Stimulated activated CD8-positive, alpha-beta memory T cell treated with anti-CD3 and anti-CD28 coated beads, Interleukin-4, amount 100 ng/mL, for 4 hours (primary cell): Measurements from ENCODE around the gene MARCHF11.

Source experiments
- DNase-seq, 2 donors: peaks; one replicate each; pipeline ENCODE4 v3.0.0-alpha.2; 2020; ENCODE audit warnings: low read depth in 2 of 2, low spot score in 1 of 2

The MARCHF11 gene

GRCh38 chr5:16179511-16179935 lies at the start of gene MARCHF11:
Gene MARCHF11 (minus strand): TSS chr5:16179791. CDS start chr5:16179575, 216 bp downstream.
- no peak for DNase-seq

- DNase-seq: no peak
Observed at GRCh38 chr5:16225927-16226326, 46.3 kb upstream of the MARCHF11 start.

- no peak for DNase-seq
Observed at GRCh38 chr5:16192311-16192710, 12.7 kb upstream of the MARCHF11 start.

- no peak for DNase-seq
Observed at GRCh38 chr5:16180789-16181082, 1.1 kb upstream of the MARCHF11 start.

GRCh38 chr5:16179936-16180788 lies 571 bp upstream of the MARCHF11 start:
- DNase-seq: no peak

GRCh38 chr5:16178745-16179372 lies 732 bp downstream of the MARCHF11 start:
- no peak for DNase-seq

GRCh38 chr5:16169550-16169949 lies 10.0 kb downstream of the MARCHF11 start:
- no peak for DNase-seq

- DNase-seq: no peak
Observed at GRCh38 chr5:16160706-16161105, 18.9 kb downstream of the MARCHF11 start.

GRCh38 chr5:16159636-16160035 lies 20.0 kb downstream of the MARCHF11 start:
- no peak for DNase-seq

GRCh38 chr5:16156152-16156551 lies 23.4 kb downstream of the MARCHF11 start:
- no peak for DNase-seq

GRCh38 chr5:16152601-16153568 lies 26.7 kb downstream of the MARCHF11 start:
- no peak for DNase-seq

GRCh38 chr5:16149621-16150020 lies 30.0 kb downstream of the MARCHF11 start:
- DNase-seq: no peak

- no peak for DNase-seq
Observed at GRCh38 chr5:16147179-16147900, 32.3 kb downstream of the MARCHF11 start.

- no peak for DNase-seq
Observed at GRCh38 chr5:16144416-16144815, 35.2 kb downstream of the MARCHF11 start.

GRCh38 chr5:16143361-16144049 lies 36.1 kb downstream of the MARCHF11 start:
- DNase-seq: no peak

- DNase-seq: no peak
Observed at GRCh38 chr5:16140944-16141343, 38.6 kb downstream of the MARCHF11 start.

- DNase-seq: no peak
Observed at GRCh38 chr5:16140417-16140816, 39.2 kb downstream of the MARCHF11 start.

- no peak for DNase-seq
Observed at GRCh38 chr5:16137177-16137576, 42.4 kb downstream of the MARCHF11 start.

- DNase-seq: no peak
Observed at GRCh38 chr5:16135506-16135905, 44.1 kb downstream of the MARCHF11 start.

- no peak for DNase-seq
Observed at GRCh38 chr5:16135003-16135402, 44.6 kb downstream of the MARCHF11 start.
